B cell (primary cell): ENCODE measurements around the gene GSTM5.

Experiments
- EZH2 ChIP-seq: IDR thresholded peaks from 2 replicates; pipeline ENCODE4 v1.6.1; 2012; ENCODE audit warnings: borderline replicate concordance, low read depth, mild to moderate bottlenecking, moderate library complexity, low read length; ENCODE audit not compliant: insufficient read depth, poor library complexity, severe bottlenecking
- TF ChIP-seq, protein P1 (sequence below): fragments of 200-600 bp; IDR thresholded peaks from one replicate; pipeline ENCODE4 v1.8.0; 2022; ENCODE audit warnings: antibody characterized with exemption, mild to moderate bottlenecking

DNA sequence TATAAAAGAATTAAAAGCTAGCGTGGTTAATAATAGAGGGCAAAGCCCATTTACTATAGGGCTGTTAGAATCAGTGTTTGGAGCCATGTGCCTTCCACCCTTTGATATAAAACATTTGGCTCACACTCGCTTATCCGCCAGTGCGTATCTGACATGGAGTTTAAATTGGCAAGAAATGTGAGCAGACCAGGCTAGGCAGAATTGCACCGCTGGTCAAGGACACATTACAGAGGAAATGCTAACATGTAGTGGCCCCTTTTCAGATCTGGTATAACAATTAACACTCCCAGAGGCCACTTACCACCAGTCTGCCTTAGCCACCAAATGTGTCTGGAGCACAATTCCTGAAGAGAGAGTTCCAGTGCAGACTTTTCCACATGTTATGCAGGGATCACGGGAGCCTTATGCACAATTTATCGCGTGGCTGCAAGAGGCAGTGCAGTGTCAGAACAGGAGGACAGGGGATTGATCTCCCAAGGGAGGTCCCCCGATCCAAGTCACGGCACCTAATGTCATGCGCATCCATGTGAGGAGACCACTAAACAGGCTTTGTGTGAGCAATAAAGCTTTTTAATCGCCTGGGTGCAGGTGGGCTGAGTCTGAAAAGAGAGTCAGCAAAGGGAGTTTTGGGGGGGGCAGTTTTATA is 14.8 kb downstream of the GSTM5 start:
- TF ChIP-seq, protein P1, sequence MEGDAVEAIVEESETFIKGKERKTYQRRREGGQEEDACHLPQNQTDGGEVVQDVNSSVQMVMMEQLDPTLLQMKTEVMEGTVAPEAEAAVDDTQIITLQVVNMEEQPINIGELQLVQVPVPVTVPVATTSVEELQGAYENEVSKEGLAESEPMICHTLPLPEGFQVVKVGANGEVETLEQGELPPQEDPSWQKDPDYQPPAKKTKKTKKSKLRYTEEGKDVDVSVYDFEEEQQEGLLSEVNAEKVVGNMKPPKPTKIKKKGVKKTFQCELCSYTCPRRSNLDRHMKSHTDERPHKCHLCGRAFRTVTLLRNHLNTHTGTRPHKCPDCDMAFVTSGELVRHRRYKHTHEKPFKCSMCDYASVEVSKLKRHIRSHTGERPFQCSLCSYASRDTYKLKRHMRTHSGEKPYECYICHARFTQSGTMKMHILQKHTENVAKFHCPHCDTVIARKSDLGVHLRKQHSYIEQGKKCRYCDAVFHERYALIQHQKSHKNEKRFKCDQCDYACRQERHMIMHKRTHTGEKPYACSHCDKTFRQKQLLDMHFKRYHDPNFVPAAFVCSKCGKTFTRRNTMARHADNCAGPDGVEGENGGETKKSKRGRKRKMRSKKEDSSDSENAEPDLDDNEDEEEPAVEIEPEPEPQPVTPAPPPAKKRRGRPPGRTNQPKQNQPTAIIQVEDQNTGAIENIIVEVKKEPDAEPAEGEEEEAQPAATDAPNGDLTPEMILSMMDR, result no peak
- TF ChIP-seq EZH2, result no peak
